Kidney capillary endothelial cell (primary cell): ENCODE measurements around the gene FBXL13.
"Not testable (repeated sequence)": the region's sequence is repeated elsewhere in the genome, so short reads cannot be mapped to it uniquely, and the experiment has no call there.

ENCODE experiments used
- DNase-seq: peaks from one replicate; pipeline ENCODE4 v3.0.0-alpha.2; 2018; ENCODE audit warnings: low spot score

Gene FBXL13

GRCh38 chr7:102982235-102982634 lies 92.4 kb downstream of the FBXL13 start:
- no peak for DNase-seq

DNA sequence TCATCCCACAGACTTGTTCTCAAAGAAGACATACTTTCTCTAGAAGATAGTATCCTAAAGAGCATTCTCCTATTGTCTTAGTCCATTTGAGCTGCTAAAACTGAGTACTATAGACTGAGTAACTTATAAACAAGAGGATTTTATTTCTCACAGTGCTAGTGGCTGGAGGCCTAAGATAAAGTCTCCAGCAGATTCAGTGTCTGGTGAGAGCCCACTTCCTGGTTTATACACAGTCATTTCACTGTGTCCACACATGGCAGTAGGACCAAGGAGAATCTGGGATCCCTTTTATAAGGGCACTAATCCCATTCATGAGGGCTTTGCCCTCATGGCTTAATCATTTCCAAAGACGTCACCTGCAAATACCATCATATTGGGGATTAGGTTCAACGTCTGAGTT lies 93.1 kb downstream of the FBXL13 start:
- no peak for DNase-seq

GRCh38 chr7:102979670-102980069 lies 94.9 kb downstream of the FBXL13 start:
- DNase-seq: no peak

GRCh38 chr7:102978284-102978683 lies 96.3 kb downstream of the FBXL13 start:
- no peak for DNase-seq

DNA sequence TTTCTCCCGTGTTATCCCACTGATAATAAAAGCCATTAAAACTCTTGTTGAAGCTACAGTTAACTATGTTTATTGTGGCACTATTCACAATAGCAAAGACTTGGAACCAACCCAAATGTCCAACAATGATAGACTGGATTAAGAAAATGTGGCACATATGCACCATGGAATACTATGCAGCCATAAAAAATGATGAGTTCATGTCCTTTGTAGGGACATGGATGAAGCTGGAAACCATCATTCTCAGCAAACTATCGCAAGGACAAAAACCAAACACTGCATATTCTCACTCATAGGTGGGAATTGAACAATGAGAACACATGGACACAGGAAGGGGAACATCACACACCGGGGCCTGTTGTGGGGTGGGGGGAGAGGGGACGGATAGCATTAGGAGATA lies 97.0 kb downstream of the FBXL13 start:
- DNase-seq: not testable (repeated sequence)

DNA sequence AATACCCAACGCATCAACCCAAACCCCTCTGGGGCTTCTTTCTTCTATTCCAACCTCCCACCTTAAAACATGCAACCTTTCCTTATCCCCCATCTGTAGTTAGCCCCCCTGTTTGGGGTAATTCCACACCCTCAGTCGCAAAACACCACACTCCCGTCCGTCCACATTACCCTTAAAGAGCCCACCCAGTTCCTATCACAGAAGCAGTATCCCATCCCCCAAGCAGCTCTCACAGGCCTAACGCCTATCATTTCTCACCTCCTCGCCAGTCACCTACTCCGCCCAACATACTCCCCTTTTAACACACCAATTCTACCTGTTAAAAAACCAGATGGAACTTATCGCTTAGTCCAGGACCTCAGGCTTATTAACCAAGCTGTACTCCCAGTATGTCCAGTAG lies 98.1 kb downstream of the FBXL13 start:
- DNase-seq: no peak

- no peak for DNase-seq
These were observed 98.7 kb downstream of the FBXL13 start for GRCh38 chr7:102975854-102976253.

- DNase-seq: no peak
These were observed 100.0 kb downstream of the FBXL13 start for GRCh38 chr7:102974366-102975236.

DNA sequence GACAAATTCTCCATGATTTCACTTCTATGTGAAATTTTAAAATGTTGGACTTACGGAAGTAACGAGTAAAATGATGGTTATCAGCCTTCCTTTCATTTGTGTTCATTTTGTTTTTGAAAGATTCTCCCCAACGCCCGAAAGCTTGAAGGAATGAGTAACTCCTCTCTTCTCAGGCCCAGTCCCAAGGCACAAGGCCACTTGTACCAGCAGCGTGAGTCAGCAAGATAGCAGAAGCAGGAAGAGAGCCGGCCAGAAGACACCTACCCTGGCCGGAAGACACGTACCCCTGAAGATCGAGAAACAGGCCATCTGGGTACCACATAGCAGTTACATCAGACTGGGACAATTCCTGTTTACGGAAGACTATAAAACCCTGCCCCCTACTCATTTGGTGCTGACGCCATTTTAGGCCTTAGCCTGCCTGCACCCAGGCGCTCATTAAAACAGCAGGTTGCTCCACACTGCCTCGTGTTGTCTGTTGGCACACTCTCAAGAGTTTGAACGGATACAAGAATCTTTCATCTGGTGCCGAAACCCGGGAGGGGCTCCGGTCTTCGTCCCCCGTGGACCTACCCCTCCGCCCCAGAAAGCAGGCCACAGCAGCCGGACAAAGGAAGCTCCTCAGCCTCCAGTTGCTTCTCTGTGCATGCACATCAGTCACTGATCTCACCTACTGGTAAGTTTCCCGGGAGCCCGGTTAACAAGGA lies 101.3 kb downstream of the FBXL13 start:
- no peak for DNase-seq

DNA sequence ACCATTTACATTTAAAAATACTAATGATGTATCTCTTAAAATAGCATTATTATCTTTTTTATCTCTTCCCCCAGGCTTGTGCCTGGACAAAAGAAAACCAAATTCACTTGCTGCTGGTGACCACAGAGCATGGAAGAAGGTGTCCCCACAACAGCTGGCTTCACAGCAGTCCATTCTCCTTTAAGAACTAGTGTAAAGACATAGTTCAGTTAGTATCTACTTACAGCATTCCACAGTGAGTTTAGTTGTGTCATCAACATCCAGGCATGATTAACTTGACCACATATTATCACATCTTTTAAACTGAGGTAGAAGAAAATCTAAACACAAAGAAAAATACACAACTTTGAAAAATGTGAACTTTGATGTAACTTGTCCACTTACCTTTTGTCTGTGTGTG lies 106.8 kb downstream of the FBXL13 start:
- no peak for DNase-seq

GRCh38 chr7:102966465-102966864 lies 108.1 kb downstream of the FBXL13 start:
- DNase-seq: no peak

DNA sequence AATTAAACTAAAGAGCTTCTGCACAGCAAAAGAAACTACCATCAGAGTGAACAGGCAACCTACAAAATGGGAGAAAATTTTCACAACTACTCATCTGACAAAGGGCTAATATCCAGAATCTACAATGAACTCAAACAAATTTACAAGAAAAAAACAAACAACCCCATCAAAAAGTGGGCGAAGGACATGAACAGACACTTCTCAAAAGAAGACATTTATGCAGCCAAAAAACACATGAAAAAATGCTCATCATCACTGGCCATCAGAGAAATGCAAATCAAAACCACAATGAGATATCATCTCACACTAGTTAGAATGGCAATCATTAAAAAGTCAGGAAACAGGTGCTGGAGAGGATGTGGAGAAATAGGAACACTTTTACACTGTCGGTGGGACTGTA lies 112.6 kb downstream of the FBXL13 start:
- not testable (repeated sequence) for DNase-seq

DNA sequence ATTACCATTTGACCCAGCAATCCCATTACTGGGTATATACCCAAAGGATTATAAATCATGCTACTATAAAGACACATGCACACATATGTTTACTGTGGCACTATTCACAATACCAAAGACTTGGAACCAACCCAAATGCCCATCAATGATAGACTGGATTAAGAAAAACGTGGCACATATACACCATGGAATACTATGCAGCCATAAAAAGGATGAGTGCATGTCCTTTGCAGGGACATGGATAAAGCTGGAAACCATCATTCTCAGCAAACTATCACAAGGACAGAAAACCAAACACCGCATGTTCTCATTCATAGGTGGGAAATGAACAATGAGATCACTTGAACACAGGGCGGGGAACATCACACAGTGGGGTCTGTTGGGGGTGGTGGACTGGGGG lies 116.6 kb downstream of the FBXL13 start:
- DNase-seq: not testable (repeated sequence)

DNA sequence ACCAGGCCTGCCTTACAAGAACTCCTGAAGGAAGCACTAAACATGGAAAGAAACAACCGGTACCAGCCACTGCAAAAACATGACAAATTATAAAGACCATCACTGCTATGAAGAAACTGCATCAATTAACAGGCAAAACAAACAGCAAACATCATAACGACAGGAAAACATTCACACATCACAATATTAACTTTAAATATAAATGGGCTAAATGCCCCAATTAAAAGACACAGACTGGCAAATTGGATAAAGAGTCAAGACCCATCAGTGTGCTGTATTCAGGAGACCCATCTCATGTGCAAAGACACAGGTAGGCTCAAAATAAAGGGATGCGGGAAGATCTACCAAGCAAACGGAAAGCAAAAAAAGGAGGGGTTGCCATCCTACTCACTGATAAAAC lies 120.2 kb downstream of the FBXL13 start:
- DNase-seq: not testable (repeated sequence)

DNA sequence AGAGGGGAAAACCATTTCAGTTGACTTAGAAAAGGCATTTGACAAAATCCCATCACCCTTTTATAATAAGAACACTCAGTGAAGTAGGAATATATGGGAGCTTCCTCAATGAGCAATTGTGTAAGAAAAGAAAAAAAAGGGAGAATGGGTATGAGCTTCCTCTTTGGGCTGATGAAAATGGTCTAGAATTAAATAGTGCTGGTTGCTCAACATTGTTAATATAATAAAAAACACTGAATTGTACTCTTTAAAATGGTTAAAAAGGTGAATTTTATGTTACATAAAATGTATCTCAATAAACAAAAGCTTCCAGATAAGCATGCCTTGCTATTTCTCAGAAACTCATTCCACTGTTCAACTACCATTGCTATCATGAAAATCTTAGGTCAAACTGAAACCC lies 121.2 kb downstream of the FBXL13 start:
- DNase-seq: no peak

DNA sequence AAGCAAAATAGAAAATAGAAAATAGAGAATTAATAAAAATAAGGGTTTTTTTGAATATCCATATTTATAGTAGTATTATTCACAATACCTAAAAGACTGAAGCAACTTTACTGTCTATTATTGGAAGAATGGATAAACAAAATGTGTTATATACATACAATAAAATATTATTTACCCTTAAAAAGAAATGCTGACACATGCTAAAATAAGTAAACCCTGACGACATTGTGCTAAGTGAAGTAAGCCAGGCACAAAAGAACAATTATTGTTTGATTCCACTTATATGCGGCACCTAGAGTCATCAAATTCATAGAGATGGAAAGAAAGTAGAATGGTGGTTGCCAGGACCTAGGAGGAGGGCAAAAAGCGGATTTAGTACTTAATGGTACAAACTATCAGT lies 122.8 kb downstream of the FBXL13 start:
- no peak for DNase-seq

GRCh38 chr7:102944241-102944640 lies 130.4 kb downstream of the FBXL13 start:
- DNase-seq: no peak

GRCh38 chr7:102943423-102944169 lies 131.0 kb downstream of the FBXL13 start:
- no peak for DNase-seq

- DNase-seq: no peak
These were observed 131.7 kb downstream of the FBXL13 start for GRCh38 chr7:102942868-102943267.

DNA sequence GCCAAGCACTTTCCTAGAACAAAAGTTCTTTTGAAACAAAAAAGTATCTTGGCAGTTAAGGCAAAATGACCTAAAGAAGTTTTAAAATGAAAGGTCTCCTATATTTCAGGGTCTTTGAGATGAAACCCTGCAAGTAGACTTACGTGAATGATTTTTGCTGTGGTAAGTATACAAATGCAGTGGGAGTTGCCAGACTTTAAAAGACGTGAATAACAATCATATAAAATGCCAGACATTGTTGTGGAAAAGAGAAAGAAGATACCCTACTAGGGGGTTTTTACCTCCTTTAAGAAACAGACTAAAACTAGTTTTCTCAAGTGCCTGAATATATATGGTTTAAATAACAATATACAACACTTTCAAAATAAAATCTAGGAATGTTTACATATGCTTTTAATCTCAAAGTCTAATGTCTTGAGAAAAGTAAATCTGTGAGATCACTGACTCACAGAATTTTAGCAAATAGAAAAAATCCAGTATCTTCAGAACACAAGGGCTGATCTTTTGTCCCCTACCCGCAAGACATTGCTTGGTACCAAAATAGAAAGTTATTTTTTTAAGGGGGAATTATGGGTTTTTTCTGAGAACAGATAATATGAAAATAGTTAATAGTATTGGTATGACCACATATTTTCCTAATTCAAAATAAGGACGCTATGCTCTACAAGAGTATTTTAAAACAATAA lies 132.3 kb downstream of the FBXL13 start:
- no peak for DNase-seq

- DNase-seq: peak; percentile 44
These were observed 135.9 kb downstream of the FBXL13 start for GRCh38 chr7:102938679-102939078.

GRCh38 chr7:102935450-102936115 lies 139.0 kb downstream of the FBXL13 start:
- DNase-seq: no peak
